ENCODE measurements around the gene CD33.

DNA sequence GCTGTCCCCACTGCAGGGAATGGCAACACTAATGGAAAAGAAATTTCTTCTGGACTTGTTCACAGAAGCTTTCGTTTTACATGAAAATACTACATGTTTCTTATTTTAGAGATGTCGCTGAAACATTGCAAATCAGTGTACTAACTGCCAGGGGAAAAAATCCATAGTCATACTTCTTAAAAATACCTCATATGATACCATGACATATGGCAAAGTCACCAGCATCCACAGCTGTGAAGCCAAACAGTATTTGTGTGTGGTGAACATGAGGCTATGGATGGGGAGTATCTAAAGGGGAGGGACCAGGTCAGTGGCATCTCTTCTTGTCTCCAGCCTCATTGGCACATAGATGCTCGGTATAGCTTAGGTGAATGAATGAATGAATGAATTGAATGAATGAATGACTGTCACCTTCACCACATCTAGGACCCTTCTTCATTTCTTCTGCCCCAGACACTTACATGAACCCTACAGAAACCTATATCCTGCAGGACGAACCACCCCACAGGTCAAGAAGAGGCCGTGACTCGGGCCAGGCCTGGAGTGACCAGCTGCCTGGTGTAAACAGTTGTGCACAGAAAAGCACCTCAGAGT lies 14.6 kb upstream of the CD33 start:
- TF ChIP-seq, protein P1, sequence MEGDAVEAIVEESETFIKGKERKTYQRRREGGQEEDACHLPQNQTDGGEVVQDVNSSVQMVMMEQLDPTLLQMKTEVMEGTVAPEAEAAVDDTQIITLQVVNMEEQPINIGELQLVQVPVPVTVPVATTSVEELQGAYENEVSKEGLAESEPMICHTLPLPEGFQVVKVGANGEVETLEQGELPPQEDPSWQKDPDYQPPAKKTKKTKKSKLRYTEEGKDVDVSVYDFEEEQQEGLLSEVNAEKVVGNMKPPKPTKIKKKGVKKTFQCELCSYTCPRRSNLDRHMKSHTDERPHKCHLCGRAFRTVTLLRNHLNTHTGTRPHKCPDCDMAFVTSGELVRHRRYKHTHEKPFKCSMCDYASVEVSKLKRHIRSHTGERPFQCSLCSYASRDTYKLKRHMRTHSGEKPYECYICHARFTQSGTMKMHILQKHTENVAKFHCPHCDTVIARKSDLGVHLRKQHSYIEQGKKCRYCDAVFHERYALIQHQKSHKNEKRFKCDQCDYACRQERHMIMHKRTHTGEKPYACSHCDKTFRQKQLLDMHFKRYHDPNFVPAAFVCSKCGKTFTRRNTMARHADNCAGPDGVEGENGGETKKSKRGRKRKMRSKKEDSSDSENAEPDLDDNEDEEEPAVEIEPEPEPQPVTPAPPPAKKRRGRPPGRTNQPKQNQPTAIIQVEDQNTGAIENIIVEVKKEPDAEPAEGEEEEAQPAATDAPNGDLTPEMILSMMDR (conservative IDR thresholded peaks at IDR 0.05; ENCODE audit: low read depth, low read length), result no peak
- TF ChIP-seq EZH2 (IDR thresholded peaks at IDR 0.05; ENCODE audit: borderline replicate concordance, low read depth, low read length, poor library complexity, severe bottlenecking), result no peak

Data from A673 (cell line).